HG03378 (cell line): ENCODE results near the gene NEUROG3.

ENCODE experiments used
- ATAC-seq: cut with Tn5 transposase; IDR thresholded peaks from one replicate; pipeline ENCODE4 v1.9.1; 2021; ENCODE audit warnings: mild to moderate bottlenecking, moderate library complexity; ENCODE audit not compliant: unreplicated experiment

Gene NEUROG3

GRCh38 chr10:69573056-69573806 lies at the start of gene NEUROG3:
Gene NEUROG3, minus strand, starts transcription at chr10:69573422. Its CDS starts 379 bp downstream, at chr10:69573043.
- ATAC-seq: no peak

GRCh38 chr10:69620625-69621024 lies 47.4 kb upstream of the NEUROG3 start:
- no peak for ATAC-seq

GRCh38 chr10:69619626-69620025 lies 46.4 kb upstream of the NEUROG3 start:
- no peak for ATAC-seq

GRCh38 chr10:69618746-69619145 lies 45.5 kb upstream of the NEUROG3 start:
- ATAC-seq: no peak

- no peak for ATAC-seq
These were observed 43.1 kb upstream of the NEUROG3 start for GRCh38 chr10:69616358-69616757.

GRCh38 chr10:69614130-69614529 lies 40.9 kb upstream of the NEUROG3 start:
- ATAC-seq: no peak

- no peak for ATAC-seq
These were observed 39.5 kb upstream of the NEUROG3 start for GRCh38 chr10:69612760-69613159.

GRCh38 chr10:69609077-69609476 lies 35.9 kb upstream of the NEUROG3 start:
- ATAC-seq: no peak

GRCh38 chr10:69600761-69601330 lies 27.6 kb upstream of the NEUROG3 start:
- no peak for ATAC-seq

GRCh38 chr10:69588358-69588757 lies 15.1 kb upstream of the NEUROG3 start:
- ATAC-seq: no peak

- ATAC-seq: no peak
These were observed 11.4 kb upstream of the NEUROG3 start for GRCh38 chr10:69584624-69585023.

GRCh38 chr10:69583106-69583505 lies 9.9 kb upstream of the NEUROG3 start:
- no peak for ATAC-seq

- ATAC-seq: no peak
These were observed 7.2 kb upstream of the NEUROG3 start for GRCh38 chr10:69580435-69580834.

- ATAC-seq: no peak
These were observed 6.3 kb upstream of the NEUROG3 start for GRCh38 chr10:69579464-69580060.

- no peak for ATAC-seq
These were observed 5.3 kb upstream of the NEUROG3 start for GRCh38 chr10:69578508-69578991.

- ATAC-seq: no peak
These were observed 4.3 kb upstream of the NEUROG3 start for GRCh38 chr10:69577268-69578232.

GRCh38 chr10:69576334-69577011 lies 3.3 kb upstream of the NEUROG3 start:
- ATAC-seq: no peak

- no peak for ATAC-seq
These were observed 2.0 kb upstream of the NEUROG3 start for GRCh38 chr10:69575164-69575722.

GRCh38 chr10:69574571-69574978 lies 1.4 kb upstream of the NEUROG3 start:
- no peak for ATAC-seq
